Mucosa of descending colon (tissue), 3 donors: ENCODE data around the gene MALT1. TPM values are rescaled to one million over a fixed set of nuclear protein-coding genes. Genes with fewer than 3 reads are reported as not detected.
"Not testable (repeated sequence)": the region's sequence is repeated elsewhere in the genome, so short reads cannot be mapped to it uniquely, and the experiment has no call there.

Experiments
- ATAC-seq: fragments of 200-7000 bp; cut with Tn5 transposase; one replicate; pipeline ENCODE4 v1.9.1; 2020; ENCODE audit warnings: mild to moderate bottlenecking, moderate library complexity
- DNase-seq, 3 donors: peaks; one replicate each; pipeline ENCODE4 v3.0.0-alpha.2; 2020
- H3K36me3 ChIP-seq: fragments of 200-600 bp; one replicate; pipeline ENCODE4 v1.8.0; 2021; ENCODE audit warnings: low read depth, mild to moderate bottlenecking
- H3K4me1 ChIP-seq: fragments of 200-600 bp; one replicate; pipeline ENCODE4 v1.8.0; 2021; ENCODE audit warnings: low read depth, mild to moderate bottlenecking
- H3K4me3 ChIP-seq: fragments of 200-600 bp; one replicate; pipeline ENCODE4 v1.8.0; 2021; ENCODE audit warnings: mild to moderate bottlenecking
- H3K9me3 ChIP-seq: fragments of 200-600 bp; one replicate; pipeline ENCODE4 v1.8.0; 2021; ENCODE audit warnings: mild to moderate bottlenecking
- intact Hi-C, 2 donors: fragments of 100-400 bp; cut with DNase I in 1 of 2; cut with micrococcal nuclease in 1 of 2; formaldehyde crosslinking; loops; one replicate each; pipeline versions ENCODE4 v1.11.0 to v1.11.1; 2022; cut with DNase I, micrococcal nuclease
- total RNA-seq, 3 donors: library from RNA; stranded (reverse); fragmentation: NEBNext Ultra II Directional in 2 of 3; extraction: Animal tissue kit (Norgen Biotek cat#: 25700) in 2 of 3; gene quantifications; one replicate each; pipeline versions ENCODE4 v1.2.1 to v1.2.4, GENCODE V29; 2021 to 2023
- TF ChIP-seq, protein P1 (sequence below): fragments of 200-600 bp; IDR thresholded peaks from one replicate; pipeline ENCODE4 v1.8.0; 2022; ENCODE audit warnings: antibody characterized with exemption, mild to moderate bottlenecking
- donor health status: DM: no; HTN: no; CAD: no; lungs with moderate emphysema.
- donor health status: DM: no; HTN: no; CAD: no.
- donor health status: DM: no; HTN: yes; CAD: no.

The MALT1 gene
- total RNA-seq, 3 donors from 2014 or later = 19.5 to 23.4 (median 23.1) TPM

DNA sequence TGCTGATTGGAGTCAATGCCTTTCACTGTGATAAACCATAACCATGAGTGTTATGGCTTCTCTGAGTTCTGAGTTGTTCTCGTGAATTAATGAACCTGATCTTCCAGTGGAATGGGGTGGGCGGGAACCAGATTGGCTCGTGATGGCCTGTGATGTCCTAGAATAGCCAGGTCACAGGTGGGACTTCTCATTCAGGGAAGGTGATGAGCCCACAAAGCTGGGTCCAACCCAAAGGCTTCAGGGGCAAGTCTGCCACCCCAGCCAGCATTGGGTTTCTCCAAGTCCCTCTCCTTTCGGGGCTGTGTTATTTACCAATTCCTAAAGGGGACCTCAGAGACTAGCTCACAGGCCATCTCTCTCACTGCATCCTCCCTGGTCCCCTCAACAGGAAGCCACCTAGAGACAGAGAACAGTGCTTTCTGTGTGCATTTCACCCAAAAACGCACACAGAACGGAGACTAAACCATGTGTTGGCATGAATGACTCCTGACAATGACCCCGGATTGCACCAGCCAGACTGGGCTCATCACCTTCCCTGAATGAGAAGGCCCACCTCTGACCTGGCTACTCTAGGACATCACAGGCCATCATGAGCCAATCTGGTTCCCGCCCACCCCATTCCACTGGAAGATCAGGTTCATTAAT is 85.5 kb downstream of the MALT1 start:
- intact Hi-C loops = no loop called here
- Histone ChIP-seq H3K4me3 (no peak overlapping the region), H3K4me1 (no peaks in the 10 kb centered on the region), H3K9me3 (no peaks in the 10 kb centered on the region), H3K36me3 (no peaks in the 10 kb centered on the region)
- ATAC-seq (no peak), DNase-seq (no peak)
- TF ChIP-seq, protein P1, sequence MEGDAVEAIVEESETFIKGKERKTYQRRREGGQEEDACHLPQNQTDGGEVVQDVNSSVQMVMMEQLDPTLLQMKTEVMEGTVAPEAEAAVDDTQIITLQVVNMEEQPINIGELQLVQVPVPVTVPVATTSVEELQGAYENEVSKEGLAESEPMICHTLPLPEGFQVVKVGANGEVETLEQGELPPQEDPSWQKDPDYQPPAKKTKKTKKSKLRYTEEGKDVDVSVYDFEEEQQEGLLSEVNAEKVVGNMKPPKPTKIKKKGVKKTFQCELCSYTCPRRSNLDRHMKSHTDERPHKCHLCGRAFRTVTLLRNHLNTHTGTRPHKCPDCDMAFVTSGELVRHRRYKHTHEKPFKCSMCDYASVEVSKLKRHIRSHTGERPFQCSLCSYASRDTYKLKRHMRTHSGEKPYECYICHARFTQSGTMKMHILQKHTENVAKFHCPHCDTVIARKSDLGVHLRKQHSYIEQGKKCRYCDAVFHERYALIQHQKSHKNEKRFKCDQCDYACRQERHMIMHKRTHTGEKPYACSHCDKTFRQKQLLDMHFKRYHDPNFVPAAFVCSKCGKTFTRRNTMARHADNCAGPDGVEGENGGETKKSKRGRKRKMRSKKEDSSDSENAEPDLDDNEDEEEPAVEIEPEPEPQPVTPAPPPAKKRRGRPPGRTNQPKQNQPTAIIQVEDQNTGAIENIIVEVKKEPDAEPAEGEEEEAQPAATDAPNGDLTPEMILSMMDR = no peak

GRCh38 chr18:58757351-58757750 is 86.1 kb downstream of the MALT1 start:
- H3K4me3 ChIP-seq, H3K9me3 ChIP-seq, ATAC-seq, H3K36me3 ChIP-seq, intact Hi-C loops, H3K4me1 ChIP-seq, DNase-seq: not testable (repeated sequence)

GRCh38 chr18:58758046-58758445 is 86.8 kb downstream of the MALT1 start:
- ATAC-seq (no peak), DNase-seq (no peak)
- intact Hi-C loops = no loop called here
- Histone ChIP-seq H3K4me1 (no peaks in the 10 kb centered on the region), H3K4me3 (no peak overlapping the region), H3K36me3 (no peaks in the 10 kb centered on the region), H3K9me3 (no peaks in the 10 kb centered on the region)
- TF ChIP-seq, protein P1 = no peak

DNA sequence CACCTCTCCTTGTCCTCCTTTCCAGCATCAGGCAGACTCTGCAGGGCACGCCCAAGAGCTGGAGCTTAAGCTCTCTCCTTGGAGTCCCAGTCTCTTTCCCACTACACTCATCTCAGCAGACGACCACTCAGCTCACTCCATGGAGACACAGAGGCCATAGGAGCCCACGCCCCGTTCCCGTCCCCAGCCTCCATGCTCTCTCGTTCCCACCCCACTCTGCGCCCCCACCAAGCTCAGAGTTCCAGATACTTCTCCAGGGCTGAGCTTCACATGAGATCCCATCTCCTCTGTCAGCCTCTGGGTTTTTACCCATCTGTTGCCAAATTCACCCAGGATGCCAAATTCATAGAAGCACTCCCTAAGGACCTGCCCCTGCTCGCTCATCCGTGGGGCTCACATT is 87.3 kb downstream of the MALT1 start:
- no peak for ATAC-seq
- DNase-seq = no peak
- Histone ChIP-seq H3K4me3 (no peak overlapping the region), H3K36me3 (no peaks in the 10 kb centered on the region), H3K4me1 (no peaks in the 10 kb centered on the region), H3K9me3 (no peaks in the 10 kb centered on the region)
- intact Hi-C loops = no loop called here
- TF ChIP-seq, protein P1 = no peak

DNA sequence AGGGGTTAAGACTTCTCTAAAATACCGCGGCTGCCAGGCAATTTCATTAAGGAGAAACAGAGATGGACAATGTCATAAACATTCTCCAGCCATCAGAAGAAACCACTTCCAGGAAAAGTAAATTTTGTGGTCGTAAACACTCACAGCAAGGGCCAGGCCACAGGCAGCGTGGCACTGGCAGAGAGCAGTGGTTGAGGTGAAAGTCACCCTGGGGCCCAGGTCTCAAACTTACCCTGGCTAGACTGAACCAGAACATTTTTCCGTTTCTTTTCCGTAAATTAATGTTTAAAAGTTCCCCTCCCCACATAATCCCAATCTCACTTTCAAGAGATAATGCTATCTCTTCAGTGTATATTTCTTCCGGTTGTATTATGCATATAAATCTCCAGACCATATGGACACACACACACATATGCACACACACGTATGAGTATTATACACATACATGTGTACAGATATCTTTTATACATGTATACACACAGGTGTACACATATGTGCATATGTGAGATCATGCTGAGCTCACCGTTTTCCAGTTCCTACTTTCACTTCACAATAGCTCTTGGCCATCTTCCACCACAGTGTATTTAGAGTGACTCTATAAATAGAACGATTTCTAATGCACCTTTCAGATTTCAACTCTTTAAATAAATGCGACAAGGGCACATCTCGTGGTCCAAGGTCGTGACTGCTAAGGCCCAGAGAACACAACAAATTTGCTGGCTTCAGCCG is 90.1 kb downstream of the MALT1 start:
- ATAC-seq = no peak
- intact Hi-C loops = loop anchor here in 1 of 2 donors (5.0 kb wide), 1 partner anchor 229 kb away; no protein-coding TSS in a partner anchor
- Histone ChIP-seq H3K4me3 (no peak overlapping the region), H3K36me3 (no peaks in the 10 kb centered on the region), H3K9me3 (no peaks in the 10 kb centered on the region), H3K4me1 (no peaks in the 10 kb centered on the region)
- TF ChIP-seq, protein P1 = no peak
- no peak for DNase-seq
